Lower leg skin (tissue), 3 donors: ENCODE measurements around the gene PDZRN4.

Experiments used
- CTCF ChIP-seq, 3 donors: fragments of 450-650 bp; IDR thresholded peaks; one replicate each; pipeline ENCODE4 v1.5.1; 2016; ENCODE audit warnings: antibody characterized with exemption in 3 of 3, mild to moderate bottlenecking in 3 of 3, moderate library complexity in 2 of 3
- POLR2A ChIP-seq, 2 donors: fragments of 450-650 bp; IDR thresholded peaks; one replicate each; pipeline ENCODE4 v1.6.1; 2016 to 2017; ENCODE audit warnings: antibody characterized with exemption in 2 of 2, mild to moderate bottlenecking in 1 of 2, moderate library complexity in 1 of 2

- TF ChIP-seq POLR2A (IDR thresholded peaks at IDR 0.05) (no peak), CTCF (IDR thresholded peaks at IDR 0.05) (no peak)
Observed at GRCh38 chr12:41577995-41578394, 389.9 kb downstream of the PDZRN4 start.
